Fibroblast of pulmonary artery (primary cell): Measurements from ENCODE around the gene NT5DC3.

ENCODE experiments used
- DNase-seq: peaks from one replicate; pipeline ENCODE4 v3.0.0-alpha.2; 2010; ENCODE audit warnings: low read depth
- H3K4me3 ChIP-seq: replicated peaks from 2 replicates; pipeline ENCODE4 v1.5.1; 2011; ENCODE audit warnings: low read depth, mild to moderate bottlenecking, control low read depth, low read length, moderate library complexity
- CTCF ChIP-seq: IDR thresholded peaks from 2 replicates; pipeline ENCODE4 v1.5.1; 2011; ENCODE audit warnings: mild to moderate bottlenecking, control low read depth, low read length, inconsistent platforms; ENCODE audit errors: missing control alignments

Gene NT5DC3

GRCh38 chr12:103798586-103798985 is 42.4 kb downstream of the NT5DC3 start:
- no peak for TF ChIP-seq CTCF
- no peak overlapping the region for H3K4me3 ChIP-seq
- no peak for DNase-seq

- TF ChIP-seq CTCF: no peak
- H3K4me3 ChIP-seq: no peak overlapping the region
- DNase-seq: no peak
Measured at GRCh38 chr12:103794309-103795213, 46.5 kb downstream of the NT5DC3 start.

- no peak for DNase-seq
- H3K4me3 ChIP-seq: no peak overlapping the region
- TF ChIP-seq CTCF: no peak
Measured at GRCh38 chr12:103793512-103794045, 47.5 kb downstream of the NT5DC3 start.

- H3K4me3 ChIP-seq: no peak overlapping the region
- no peak for TF ChIP-seq CTCF
Measured at GRCh38 chr12:103793046-103793445, 48.0 kb downstream of the NT5DC3 start.

GRCh38 chr12:103791350-103791920 is 49.6 kb downstream of the NT5DC3 start:
- TF ChIP-seq CTCF: no peak
- no peak overlapping the region for H3K4me3 ChIP-seq
- no peak for DNase-seq

More at GRCh38 chr12:103793046-103793445, 48.0 kb downstream of the NT5DC3 start:
- DNase-seq: no peak

GRCh38 chr12:103786201-103786600 is 54.8 kb downstream of the NT5DC3 start:
- TF ChIP-seq CTCF: no peak
- no peak overlapping the region for H3K4me3 ChIP-seq
- DNase-seq: no peak
